Activated gamma-delta T cell (primary cell): ENCODE measurements around the gene FCRLA.
"Not testable (repeated sequence)": the region's sequence is repeated elsewhere in the genome, so short reads cannot be mapped to it uniquely, and the experiment has no call there.

Experiments
- DNase-seq: peaks from one replicate; lab custom pipeline; 2025; lab: John Stamatoyannopoulos, UW

The FCRLA gene

GRCh38 chr1:161706113-161706481 lies 932 bp upstream of the FCRLA start:
- DNase-seq, result no peak

GRCh38 chr1:161707503-161707902 lies 474 bp downstream of the FCRLA start:
- DNase-seq, result no peak

- no peak for DNase-seq
Measured at GRCh38 chr1:161709373-161709772, 2.3 kb downstream of the FCRLA start.

- DNase-seq, result no peak
Measured at GRCh38 chr1:161710560-161710959, 3.5 kb downstream of the FCRLA start.

- DNase-seq, result no peak
Measured at GRCh38 chr1:161718559-161719324, 11.7 kb downstream of the FCRLA start.

- DNase-seq, result no peak
Measured at GRCh38 chr1:161719325-161719611, 12.2 kb downstream of the FCRLA start.

GRCh38 chr1:161720422-161720821 lies 13.4 kb downstream of the FCRLA start:
- no peak for DNase-seq

GRCh38 chr1:161720956-161721737 lies 14.1 kb downstream of the FCRLA start, which contains the start of gene FCRLB:
Gene FCRLB (plus strand): TSS chr1:161721544. CDS start chr1:161722673, 1,129 bp downstream.
- no peak for DNase-seq

GRCh38 chr1:161721738-161722343 lies 14.8 kb downstream of the FCRLA start:
- DNase-seq, result no peak

- DNase-seq, result no peak
Measured at GRCh38 chr1:161722406-161722805, 15.4 kb downstream of the FCRLA start.

GRCh38 chr1:161723459-161724141 lies 16.6 kb downstream of the FCRLA start:
- no peak for DNase-seq

- DNase-seq, result not testable (repeated sequence)
Measured at GRCh38 chr1:161725258-161725907, 18.4 kb downstream of the FCRLA start.

- peak; percentile 14 for DNase-seq
Measured at GRCh38 chr1:161725908-161726472, 19.0 kb downstream of the FCRLA start.

GRCh38 chr1:161726473-161727255 lies 19.6 kb downstream of the FCRLA start:
- DNase-seq, result peak; percentile 74

- no peak for DNase-seq
Measured at GRCh38 chr1:161727256-161727924, 20.4 kb downstream of the FCRLA start.

- no peak for DNase-seq
Measured at GRCh38 chr1:161728376-161729226, 21.6 kb downstream of the FCRLA start.

- no peak for DNase-seq
Measured at GRCh38 chr1:161730050-161730564, 23.1 kb downstream of the FCRLA start.

GRCh38 chr1:161731241-161731640 lies 24.2 kb downstream of the FCRLA start:
- no peak for DNase-seq
